C4-2B (cell line): ENCODE results near the gene HBM.

Source experiments
- CTCF ChIP-seq: fragments of 450-650 bp; conservative IDR thresholded peaks from 2 replicates; pipeline ENCODE4 v1.5.1; 2017; ENCODE audit warnings: mild to moderate bottlenecking
- ZFX ChIP-seq: fragments of 450-650 bp; IDR thresholded peaks from 2 replicates; pipeline ENCODE4 v1.6.1; 2017

GRCh38 chr16:178668-179015 lies 12.9 kb downstream of the HBM start:
- TF ChIP-seq CTCF (no peak), ZFX (no peak)
